ENCODE measurements around the gene CUL4A.

Gene CUL4A

GRCh38 chr13:113208421-113209335 lies 735 bp upstream of the CUL4A start, which contains the start of gene PCID2:
PCID2 (minus strand) TSS chr13:113208669; CDS start chr13:113208634, 35 bp downstream.
- H3K4me3 ChIP-seq (ENCODE audit: low read depth, low read length): peak within 1 kb of the TSS; percentile 85
- H3K36me3 ChIP-seq (ENCODE audit: insufficient read depth, low read length): 0 out of 2 replicates have a peak, but pooled peaks cover 3% of the 10 kb centered on the region
- peak within 1 kb of the TSS; percentile 72 for H2AFZ ChIP-seq (ENCODE audit: low read length, unreplicated experiment)
- peaks cover 90% of the 10 kb centered on the region for H3K79me2 ChIP-seq (ENCODE audit: control insufficient read depth, insufficient read depth, low read length, unreplicated experiment)
- H3K27me3 ChIP-seq (ENCODE audit: insufficient read depth, low read length): no peaks in the 10 kb centered on the region
- peak within 1 kb of the TSS; percentile 89 for H3K27ac ChIP-seq (ENCODE audit: low read depth, low read length)
- H3K4me1 ChIP-seq (ENCODE audit: control insufficient read depth, insufficient read depth, low read length, unreplicated experiment): peaks cover 46% of the 10 kb centered on the region

GRCh38 chr13:113209759-113210421 lies 477 bp downstream of the CUL4A start:
- H3K4me1 ChIP-seq (ENCODE audit: control insufficient read depth, insufficient read depth, low read length, unreplicated experiment): peaks cover 39% of the 10 kb centered on the region
- no peaks in the 10 kb centered on the region for H3K27me3 ChIP-seq (ENCODE audit: insufficient read depth, low read length)
- H2AFZ ChIP-seq (ENCODE audit: low read length, unreplicated experiment): peak overlapping the region; percentile 71
- peak overlapping the region; percentile 75 for H3K27ac ChIP-seq (ENCODE audit: low read depth, low read length)
- 0 out of 2 replicates have a peak, but pooled peaks cover 3% of the 10 kb centered on the region for H3K36me3 ChIP-seq (ENCODE audit: insufficient read depth, low read length)
- H3K79me2 ChIP-seq (ENCODE audit: control insufficient read depth, insufficient read depth, low read length, unreplicated experiment): peaks cover 90% of the 10 kb centered on the region
- H3K4me3 ChIP-seq (ENCODE audit: low read depth, low read length): peak overlapping the region; percentile 81

- Histone ChIP-seq H3K36me3 (ENCODE audit: insufficient read depth, low read length) (0 out of 2 replicates have a peak, but pooled peaks cover 3% of the 10 kb centered on the region), H2AFZ (ENCODE audit: low read length, unreplicated experiment) (no peak overlapping the region), H3K4me3 (ENCODE audit: low read depth, low read length) (peak overlapping the region; percentile 81), H3K27ac (ENCODE audit: low read depth, low read length) (no peak overlapping the region), H3K79me2 (ENCODE audit: control insufficient read depth, insufficient read depth, low read length, unreplicated experiment) (peaks cover 90% of the 10 kb centered on the region), H3K4me1 (ENCODE audit: control insufficient read depth, insufficient read depth, low read length, unreplicated experiment) (peaks cover 39% of the 10 kb centered on the region), H3K27me3 (ENCODE audit: insufficient read depth, low read length) (no peaks in the 10 kb centered on the region)
These were observed 1.4 kb downstream of the CUL4A start for GRCh38 chr13:113210833-113211232.

- peaks cover 39% of the 10 kb centered on the region for H3K4me1 ChIP-seq (ENCODE audit: control insufficient read depth, insufficient read depth, low read length, unreplicated experiment)
- 0 out of 2 replicates have a peak, but pooled peaks cover 2% of the 10 kb centered on the region for H3K36me3 ChIP-seq (ENCODE audit: insufficient read depth, low read length)
- peaks cover 88% of the 10 kb centered on the region for H3K79me2 ChIP-seq (ENCODE audit: control insufficient read depth, insufficient read depth, low read length, unreplicated experiment)
- no peak overlapping the region for H3K27ac ChIP-seq (ENCODE audit: low read depth, low read length)
- H3K4me3 ChIP-seq (ENCODE audit: low read depth, low read length): no peak overlapping the region
- no peaks in the 10 kb centered on the region for H3K27me3 ChIP-seq (ENCODE audit: insufficient read depth, low read length)
- H2AFZ ChIP-seq (ENCODE audit: low read length, unreplicated experiment): no peak overlapping the region
These were observed 2.4 kb downstream of the CUL4A start for GRCh38 chr13:113211774-113212173.

DNA sequence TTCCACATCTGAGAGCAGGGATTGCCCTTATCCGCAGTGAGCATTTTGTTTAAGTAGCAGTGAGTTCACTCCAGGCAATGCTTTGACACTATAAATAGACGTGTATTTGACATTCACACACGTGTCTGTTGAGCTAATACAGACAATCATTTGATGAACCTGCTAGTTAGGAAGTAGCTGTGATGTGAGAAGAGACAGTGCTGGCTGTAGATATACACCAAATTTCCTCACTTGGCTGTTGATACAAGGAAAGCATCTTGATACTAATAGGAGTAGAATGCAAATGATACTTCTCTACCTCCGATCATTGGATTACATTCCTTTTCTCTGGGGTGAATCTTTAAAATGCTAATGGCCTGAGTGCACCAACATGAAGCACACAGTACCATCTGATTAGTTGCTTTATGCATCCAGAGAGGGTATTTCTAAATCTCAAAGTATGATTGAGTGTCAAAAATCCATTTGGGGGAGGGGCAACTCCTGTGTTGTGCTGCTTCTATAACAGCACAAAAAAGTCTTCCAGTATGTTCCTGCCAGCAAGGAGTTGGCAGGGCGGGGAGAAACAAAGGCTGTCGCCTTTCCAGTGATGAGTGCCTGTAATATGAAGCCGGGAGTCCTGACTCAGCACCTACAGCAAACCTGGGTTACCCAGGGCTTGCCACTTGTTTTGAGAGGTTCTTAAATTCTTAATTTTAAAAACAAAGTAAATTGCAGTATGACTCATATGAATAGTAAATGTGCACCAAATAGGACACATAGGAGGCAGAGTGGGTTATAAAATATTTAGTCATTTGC lies 7.0 kb downstream of the CUL4A start:
- Histone ChIP-seq H3K79me2 (ENCODE audit: control insufficient read depth, insufficient read depth, low read length, unreplicated experiment) (peaks cover 98% of the 10 kb centered on the region), H3K27me3 (ENCODE audit: insufficient read depth, low read length) (no peaks in the 10 kb centered on the region), H3K36me3 (ENCODE audit: insufficient read depth, low read length) (peaks cover 12% of the 10 kb centered on the region; the same call in 1 of the 2 replicates), H3K27ac (ENCODE audit: low read depth, low read length) (peak overlapping the region; percentile 74), H3K4me3 (ENCODE audit: low read depth, low read length) (peak overlapping the region; percentile 41), H3K4me1 (ENCODE audit: control insufficient read depth, insufficient read depth, low read length, unreplicated experiment) (peaks cover 32% of the 10 kb centered on the region), H2AFZ (ENCODE audit: low read length, unreplicated experiment) (no peak overlapping the region)

DNA sequence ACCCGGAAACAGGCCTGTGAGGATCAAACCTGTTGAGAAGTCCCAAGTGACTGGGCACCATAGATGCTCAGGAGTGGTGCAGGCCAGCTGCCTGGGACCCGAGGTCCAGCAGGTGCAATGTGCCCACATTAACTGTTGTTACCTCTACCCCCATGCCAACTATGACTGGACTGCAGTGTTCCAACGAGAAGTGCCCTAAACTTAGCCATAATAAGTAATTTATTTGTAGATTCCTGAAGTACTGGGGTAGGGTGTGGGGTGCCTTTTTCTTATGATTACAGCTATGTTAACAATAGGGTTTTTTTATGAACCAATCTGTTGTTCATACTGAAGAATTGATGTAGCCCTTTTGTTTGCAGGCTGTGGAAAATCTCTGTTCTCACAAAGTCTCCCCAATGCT lies 9.2 kb downstream of the CUL4A start:
- Histone ChIP-seq H3K27ac (ENCODE audit: low read depth, low read length) (no peak overlapping the region), H3K27me3 (ENCODE audit: insufficient read depth, low read length) (no peaks in the 10 kb centered on the region), H2AFZ (ENCODE audit: low read length, unreplicated experiment) (no peak overlapping the region), H3K36me3 (ENCODE audit: insufficient read depth, low read length) (peaks cover 12% of the 10 kb centered on the region; the same call in 1 of the 2 replicates), H3K79me2 (ENCODE audit: control insufficient read depth, insufficient read depth, low read length, unreplicated experiment) (peaks cover 98% of the 10 kb centered on the region), H3K4me1 (ENCODE audit: control insufficient read depth, insufficient read depth, low read length, unreplicated experiment) (peaks cover 30% of the 10 kb centered on the region), H3K4me3 (ENCODE audit: low read depth, low read length) (no peak overlapping the region)

DNA sequence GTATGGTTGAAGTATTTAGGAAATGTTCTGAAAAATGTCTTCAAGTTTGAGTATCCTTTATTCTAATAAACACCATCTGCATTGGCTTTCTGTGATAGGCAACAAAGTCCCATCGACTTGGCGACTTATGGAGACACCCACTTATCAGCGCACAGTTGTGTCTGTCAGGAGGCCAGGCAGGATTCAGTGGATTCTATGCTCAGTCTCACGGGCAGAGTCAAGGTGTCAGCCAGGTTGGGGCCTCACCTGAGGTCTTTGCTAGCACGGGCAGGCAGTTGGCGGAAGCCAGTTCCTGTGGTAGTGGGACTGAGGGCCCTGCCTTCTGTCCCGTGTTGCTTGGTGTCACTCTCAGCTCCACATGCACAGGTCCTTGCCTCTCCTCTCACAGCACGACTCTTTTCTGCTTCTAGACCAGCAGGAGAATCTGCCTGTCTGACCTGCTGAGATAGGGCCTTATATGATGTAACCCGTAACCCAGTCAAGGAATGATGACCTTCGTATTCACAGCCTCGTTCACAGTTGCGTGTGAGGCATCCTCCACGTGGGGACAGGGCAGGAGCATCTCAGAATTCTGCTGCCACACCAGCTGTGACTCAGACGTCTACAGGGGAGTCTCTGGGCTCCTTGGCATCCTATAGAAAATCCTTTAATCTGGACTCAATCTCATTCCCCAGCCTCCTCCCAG lies 10.0 kb downstream of the CUL4A start:
- no peak overlapping the region for H3K27ac ChIP-seq (ENCODE audit: low read depth, low read length)
- H3K36me3 ChIP-seq (ENCODE audit: insufficient read depth, low read length): peaks cover 12% of the 10 kb centered on the region; the same call in 1 of the 2 replicates
- H2AFZ ChIP-seq (ENCODE audit: low read length, unreplicated experiment): no peak overlapping the region
- H3K79me2 ChIP-seq (ENCODE audit: control insufficient read depth, insufficient read depth, low read length, unreplicated experiment): peaks cover 94% of the 10 kb centered on the region
- no peak overlapping the region for H3K4me3 ChIP-seq (ENCODE audit: low read depth, low read length)
- peaks cover 30% of the 10 kb centered on the region for H3K4me1 ChIP-seq (ENCODE audit: control insufficient read depth, insufficient read depth, low read length, unreplicated experiment)
- no peaks in the 10 kb centered on the region for H3K27me3 ChIP-seq (ENCODE audit: insufficient read depth, low read length)

- Histone ChIP-seq H3K27ac (ENCODE audit: low read depth, low read length) (no peak overlapping the region), H3K36me3 (ENCODE audit: insufficient read depth, low read length) (peaks cover 12% of the 10 kb centered on the region; the same call in 1 of the 2 replicates), H3K27me3 (ENCODE audit: insufficient read depth, low read length) (no peaks in the 10 kb centered on the region), H3K4me3 (ENCODE audit: low read depth, low read length) (no peak overlapping the region), H3K4me1 (ENCODE audit: control insufficient read depth, insufficient read depth, low read length, unreplicated experiment) (peaks cover 24% of the 10 kb centered on the region), H3K79me2 (ENCODE audit: control insufficient read depth, insufficient read depth, low read length, unreplicated experiment) (peaks cover 94% of the 10 kb centered on the region), H2AFZ (ENCODE audit: low read length, unreplicated experiment) (no peak overlapping the region)
These were observed 10.8 kb downstream of the CUL4A start for GRCh38 chr13:113220141-113220598.

- no peak overlapping the region for H3K27ac ChIP-seq (ENCODE audit: low read depth, low read length)
- no peak overlapping the region for H3K4me3 ChIP-seq (ENCODE audit: low read depth, low read length)
- no peak overlapping the region for H2AFZ ChIP-seq (ENCODE audit: low read length, unreplicated experiment)
- H3K36me3 ChIP-seq (ENCODE audit: insufficient read depth, low read length): peaks cover 12% of the 10 kb centered on the region; the same call in 1 of the 2 replicates
- no peaks in the 10 kb centered on the region for H3K27me3 ChIP-seq (ENCODE audit: insufficient read depth, low read length)
- H3K4me1 ChIP-seq (ENCODE audit: control insufficient read depth, insufficient read depth, low read length, unreplicated experiment): peaks cover 17% of the 10 kb centered on the region
- peaks cover 93% of the 10 kb centered on the region for H3K79me2 ChIP-seq (ENCODE audit: control insufficient read depth, insufficient read depth, low read length, unreplicated experiment)
These were observed 11.5 kb downstream of the CUL4A start for GRCh38 chr13:113220877-113221276.
